Kidney (tissue), 14 donors: Measurements from ENCODE around the gene LRRC4C. TPM values are rescaled to one million over a fixed set of nuclear protein-coding genes. Genes with fewer than 3 reads are reported as not detected.

Source experiments
- DNase-seq, 5 donors: peaks; one replicate each; pipeline ENCODE4 v3.0.0-alpha.2; 2013 to 2020
- FAIRE-seq: peaks from 2 replicates; lab custom pipeline; 2012; peaks lifted over from hg19 to GRCh38; lab: Jason Lieb, UNC
- H3K27ac ChIP-seq, 2 donors: one replicate each; pipeline ENCODE4 v1.7.0; 2013; ENCODE audit warnings: low read depth in 2 of 2, low read length in 2 of 2, inconsistent platforms in 1 of 2
- H3K27me3 ChIP-seq: one replicate; pipeline ENCODE4 v1.7.1; 2013; ENCODE audit warnings: low read length, inconsistent platforms; ENCODE audit not compliant: control insufficient read depth, insufficient read depth
- H3K36me3 ChIP-seq, 3 donors: one replicate each; pipeline versions ENCODE4 v1.7.0 to v1.7.1; 2013; ENCODE audit warnings: low read length in 3 of 3, control low read depth in 1 of 3, inconsistent platforms in 1 of 3; ENCODE audit not compliant: insufficient read depth in 3 of 3, control insufficient read depth in 2 of 3
- H3K4me1 ChIP-seq, 3 donors: one replicate each; pipeline versions ENCODE4 v1.7.0 to v1.7.1; 2013; ENCODE audit warnings: low read length in 3 of 3, inconsistent platforms in 1 of 3, low read depth in 1 of 3; ENCODE audit not compliant: control insufficient read depth in 2 of 3, insufficient read depth in 2 of 3
- H3K4me3 ChIP-seq, 3 donors: one replicate each; pipeline versions ENCODE4 v1.7.0 to v1.8.1; 2013; ENCODE audit warnings: low read length in 3 of 3, control low read depth in 1 of 3, inconsistent platforms in 1 of 3
- H3K9ac ChIP-seq, 3 donors: one replicate each; pipeline versions ENCODE4 v1.7.0 to v1.7.1; 2013; ENCODE audit warnings: low read length in 3 of 3, control low read depth in 1 of 3, inconsistent platforms in 1 of 3
- H3K9me3 ChIP-seq, 3 donors: one replicate each; pipeline versions ENCODE4 v1.7.0 to v1.7.1; 2013; ENCODE audit warnings: low read length in 3 of 3, control low read depth in 1 of 3, inconsistent platforms in 1 of 3; ENCODE audit not compliant: control insufficient read depth in 2 of 3, insufficient read depth in 1 of 3
- CTCF ChIP-seq: IDR thresholded peaks from 3 replicates; pipeline ENCODE4 v1.5.1; 2012; ENCODE audit warnings: mild to moderate bottlenecking, moderate library complexity, borderline replicate concordance; ENCODE audit not compliant: insufficient read depth; ENCODE audit errors: extremely low read depth
- intact Hi-C: fragments of 100-400 bp; cut with DNase I; formaldehyde crosslinking; loops from one replicate; pipeline ENCODE4 v1.11.1; 2022
- polyA plus RNA-seq: library from polyadenylated mRNA; stranded (reverse); fragments of 350-450 nt; fragmentation: Illumina TruSeq; extraction: RNeasy Lipid Tissue Mini Kit (QIAGEN cat#74804); gene quantifications from one replicate; pipeline ENCODE4 v1.2.3, GENCODE V29; 2014; ENCODE audit warnings: low read depth, low replicate concordance; ENCODE audit not compliant: insufficient read depth
- total RNA-seq: library from RNA; stranded (reverse); fragmentation: NEBNext Ultra II Directional; extraction: Animal tissue kit (Norgen Biotek cat#: 25700); gene quantifications from one replicate; pipeline ENCODE4 v1.2.1, GENCODE V29; 2021
- donor health status: control.
- donor health status: control.
- donor health status: control.
- donor health status: control.
- donor health status: control.
- donor health status: DM: yes; HTN: yes; CAD: no.
- donor health status: Normal renal cell carcinoma (clear cell type).

LRRC4C gene
- total and polyA plus RNA-seq, 2 donors from 2014 or later: 0.26 to 1.6 TPM

- intact Hi-C loops: no loop called here
- TF ChIP-seq CTCF: no peak
- H3K4me3 ChIP-seq: no peak overlapping the region
- H3K36me3 ChIP-seq: no peaks in the 10 kb centered on the region
- no peak overlapping the region for H3K9ac ChIP-seq
- no peak for DNase-seq
- no peak overlapping the region for H3K27ac ChIP-seq
- no peak for FAIRE-seq
- no peaks in the 10 kb centered on the region for H3K9me3 ChIP-seq
- no peaks in the 10 kb centered on the region for H3K27me3 ChIP-seq
- no peaks in the 10 kb centered on the region for H3K4me1 ChIP-seq
These were observed 340.0 kb downstream of the LRRC4C start for GRCh38 chr11:41119484-41119883.

GRCh38 chr11:41118521-41118920 is 340.9 kb downstream of the LRRC4C start:
- no peak for DNase-seq
- no peak for TF ChIP-seq CTCF
- Histone ChIP-seq H3K27ac (no peak overlapping the region), H3K36me3 (no peaks in the 10 kb centered on the region), H3K4me3 (no peak overlapping the region), H3K9ac (no peak overlapping the region), H3K9me3 (no peaks in the 10 kb centered on the region), H3K27me3 (no peaks in the 10 kb centered on the region), H3K4me1 (no peaks in the 10 kb centered on the region)
- no peak for FAIRE-seq
- intact Hi-C loops: no loop called here

GRCh38 chr11:41116970-41117369 is 342.5 kb downstream of the LRRC4C start:
- intact Hi-C loops: no loop called here
- no peak overlapping the region for H3K9ac ChIP-seq
- no peak for FAIRE-seq
- H3K4me3 ChIP-seq: no peak overlapping the region
- TF ChIP-seq CTCF: no peak
- no peaks in the 10 kb centered on the region for H3K27me3 ChIP-seq
- no peaks in the 10 kb centered on the region for H3K4me1 ChIP-seq
- no peak overlapping the region for H3K27ac ChIP-seq
- no peaks in the 10 kb centered on the region for H3K9me3 ChIP-seq
- DNase-seq: no peak
- no peaks in the 10 kb centered on the region for H3K36me3 ChIP-seq

- Histone ChIP-seq H3K9me3 (no peaks in the 10 kb centered on the region), H3K27me3 (no peaks in the 10 kb centered on the region), H3K4me3 (no peak overlapping the region), H3K9ac (no peak overlapping the region), H3K27ac (no peak overlapping the region), H3K36me3 (no peaks in the 10 kb centered on the region), H3K4me1 (no peaks in the 10 kb centered on the region)
- FAIRE-seq (no peak), DNase-seq (no peak)
- no peak for TF ChIP-seq CTCF
- intact Hi-C loops: no loop called here
These were observed 344.4 kb downstream of the LRRC4C start for GRCh38 chr11:41115066-41115465.
